Measurements from ENCODE around the gene SAMD5.
"Not testable (repeated sequence)": the region's sequence is repeated elsewhere in the genome, so short reads cannot be mapped to it uniquely, and the experiment has no call there.

Gene SAMD5

GRCh38 chr6:147530132-147531060 is 21.9 kb downstream of the SAMD5 start:
- DNase-seq: no peak

GRCh38 chr6:147531321-147531720 is 22.8 kb downstream of the SAMD5 start:
- no peak for DNase-seq

- no peak for DNase-seq
These were observed 25.8 kb downstream of the SAMD5 start for GRCh38 chr6:147534116-147534860.

DNA sequence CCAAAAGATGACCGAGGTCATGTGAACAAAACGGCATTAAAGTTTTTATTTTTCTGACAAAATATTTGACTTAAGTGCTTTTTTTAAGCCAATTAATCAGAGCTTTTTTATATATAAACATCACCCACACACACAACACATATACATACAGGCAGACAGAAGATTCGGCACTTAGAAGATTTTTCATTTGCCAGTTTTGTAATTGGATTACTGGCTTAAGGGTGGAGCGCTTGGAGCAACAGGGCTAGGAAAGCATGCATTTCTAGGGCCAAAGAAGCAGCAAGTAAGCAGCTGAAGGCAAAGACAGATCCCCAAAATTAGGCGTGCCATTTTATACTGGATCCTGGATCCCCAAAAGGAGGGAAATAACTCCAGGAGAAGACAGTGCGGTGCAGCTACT is 30.3 kb downstream of the SAMD5 start:
- no peak for DNase-seq

- DNase-seq: no peak
These were observed 31.6 kb downstream of the SAMD5 start for GRCh38 chr6:147540075-147540474.

DNA sequence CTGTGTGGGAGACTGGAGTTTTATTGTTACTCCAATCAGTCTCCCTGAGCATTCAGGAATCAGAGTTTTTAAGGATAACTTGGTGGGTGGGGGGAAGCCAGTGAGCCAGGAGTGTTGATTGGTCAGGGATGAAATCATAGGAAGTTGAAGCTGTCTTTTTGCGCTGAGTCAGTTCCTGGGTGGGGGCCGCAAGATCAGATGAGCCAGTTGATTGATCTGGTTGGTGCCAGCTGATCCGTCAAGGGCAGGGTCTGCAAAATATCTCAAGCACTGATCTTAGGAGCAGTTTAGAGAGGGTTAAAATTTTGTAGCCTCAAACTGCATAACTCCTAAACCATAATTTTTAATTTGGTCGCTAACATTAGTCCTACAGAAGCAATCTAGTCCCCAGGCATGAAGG is 33.9 kb downstream of the SAMD5 start:
- not testable (repeated sequence) for DNase-seq

GRCh38 chr6:147544420-147544819 is 35.9 kb downstream of the SAMD5 start:
- no peak for DNase-seq

GRCh38 chr6:147546501-147547368 is 38.2 kb downstream of the SAMD5 start:
- no peak for DNase-seq

DNA sequence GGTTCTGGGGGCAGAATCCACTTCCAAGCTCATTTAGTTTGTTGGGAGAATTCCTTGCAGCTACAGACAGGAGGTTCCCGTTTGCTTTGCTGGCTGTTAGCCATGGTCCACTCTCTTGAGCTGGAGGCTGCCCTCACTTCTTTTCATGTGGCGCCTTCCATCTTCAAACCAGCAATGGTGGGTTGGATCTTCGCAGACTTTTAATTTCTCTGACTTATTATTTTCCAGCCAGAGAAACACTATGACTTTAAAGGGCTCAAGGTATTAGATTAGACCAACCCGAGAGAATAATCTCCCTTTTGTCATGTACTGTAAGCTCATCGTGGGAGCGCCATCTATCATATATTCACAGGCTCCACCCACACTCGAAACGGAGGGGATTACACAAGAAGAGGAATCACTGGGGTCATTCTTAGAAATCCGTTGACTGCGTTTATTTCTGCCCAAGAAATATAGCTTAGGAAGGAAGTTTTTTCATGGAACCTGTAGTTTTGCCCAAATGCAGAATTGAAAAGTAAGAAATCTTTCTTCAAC is 38.9 kb downstream of the SAMD5 start:
- DNase-seq: no peak

- no peak for DNase-seq
These were observed 40.5 kb downstream of the SAMD5 start for GRCh38 chr6:147548921-147549475.

- DNase-seq: no peak
These were observed 41.0 kb downstream of the SAMD5 start for GRCh38 chr6:147549531-147549930.

DNA sequence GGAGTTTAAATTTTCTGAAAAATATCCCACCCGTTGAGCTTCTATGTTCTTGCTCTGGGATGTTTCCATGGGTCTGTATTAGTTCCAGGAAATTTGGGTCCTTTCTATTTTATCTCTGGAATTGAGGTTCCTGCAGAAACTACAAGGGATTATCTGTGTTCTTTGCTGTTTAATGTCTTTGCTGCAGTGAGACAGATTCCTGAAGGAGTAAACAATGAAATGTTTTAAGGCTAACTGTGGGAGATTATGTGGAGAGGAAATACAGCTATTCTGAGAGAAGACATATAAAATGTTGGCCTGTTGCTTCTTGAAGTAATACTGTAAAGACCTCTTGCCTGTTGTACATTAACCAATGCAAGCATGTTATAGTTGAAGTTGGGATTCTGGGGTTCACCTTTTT is 43.5 kb downstream of the SAMD5 start:
- no peak for DNase-seq

DNA sequence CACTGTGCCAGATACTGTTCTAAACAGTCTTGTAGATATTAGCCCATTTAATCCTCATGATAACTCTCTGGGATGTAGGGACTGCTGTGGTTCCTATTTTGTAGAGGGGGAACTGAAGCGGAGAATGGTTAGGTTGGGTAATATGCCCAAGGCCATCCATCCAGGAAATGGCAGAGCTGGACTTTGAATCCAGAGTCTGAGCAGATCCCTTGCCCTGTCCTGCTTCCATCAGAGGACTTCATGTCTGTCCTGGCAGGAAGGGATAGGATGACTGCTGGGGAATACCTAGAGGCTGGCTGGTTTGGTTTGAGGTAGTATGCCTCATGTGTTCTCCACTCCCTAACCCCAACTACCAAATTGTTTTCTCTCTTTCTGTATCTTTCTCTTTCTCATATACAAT is 44.6 kb downstream of the SAMD5 start:
- DNase-seq: no peak

DNA sequence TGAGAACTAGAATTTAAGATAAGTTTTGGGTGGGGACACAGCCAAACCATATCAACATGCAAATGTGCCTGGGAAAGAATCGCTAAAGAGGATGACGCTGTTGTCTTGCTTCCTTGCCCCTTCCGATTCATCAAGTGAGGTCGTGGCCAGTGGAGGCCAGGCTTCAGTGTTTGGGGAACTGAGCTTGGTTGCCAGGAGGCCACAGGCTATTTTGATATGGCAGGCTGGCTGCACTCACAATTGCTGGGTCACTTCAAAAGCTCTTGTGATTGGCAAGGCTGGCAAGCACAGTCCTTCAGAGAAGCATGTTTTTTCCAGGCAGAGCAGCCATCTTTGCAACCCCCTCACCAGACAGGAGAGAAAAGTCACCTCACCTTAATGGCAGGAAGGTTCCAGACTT is 45.8 kb downstream of the SAMD5 start:
- no peak for DNase-seq

DNA sequence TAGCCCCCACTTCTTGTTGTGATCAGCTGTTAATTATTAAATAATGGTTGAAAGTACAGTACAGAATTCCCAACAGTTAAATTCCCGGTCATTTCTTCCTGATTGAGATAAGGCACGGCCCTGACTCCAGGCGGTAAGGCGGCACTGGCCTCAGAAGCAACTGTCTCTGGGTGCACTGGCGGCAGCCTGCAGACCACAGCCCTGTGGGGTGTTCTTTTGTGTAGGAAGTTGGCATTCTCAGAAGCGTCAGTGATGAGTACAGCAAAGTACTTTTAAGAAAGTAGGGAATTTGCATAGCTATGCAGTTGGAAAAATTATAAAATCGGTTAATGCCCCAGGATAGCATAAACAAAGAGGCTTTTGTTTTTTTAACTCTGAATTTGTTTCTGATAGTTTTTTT is 50.5 kb downstream of the SAMD5 start:
- no peak for DNase-seq

- no peak for DNase-seq
These were observed 52.2 kb downstream of the SAMD5 start for GRCh38 chr6:147560670-147561069.

DNA sequence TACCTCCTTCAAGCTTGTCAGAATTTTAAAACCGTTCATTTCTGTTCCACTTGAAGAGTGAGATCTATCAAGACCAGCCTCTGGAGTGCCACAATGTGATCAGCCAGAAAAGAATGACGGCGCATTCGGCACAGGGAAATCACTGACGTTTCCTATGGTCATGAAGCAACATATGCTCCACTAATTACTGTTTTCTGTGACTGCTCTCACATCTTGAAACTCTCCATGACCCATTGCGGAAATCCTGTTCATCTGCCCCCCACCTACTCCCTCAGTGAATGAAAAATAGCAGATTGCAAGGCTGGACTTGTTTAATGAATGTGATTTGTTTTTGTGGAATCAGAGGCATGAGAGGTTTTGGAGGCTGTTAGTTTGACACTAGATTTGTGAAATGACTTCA is 53.2 kb downstream of the SAMD5 start:
- no peak for DNase-seq

GRCh38 chr6:147563472-147563871 is 55.0 kb downstream of the SAMD5 start:
- DNase-seq: no peak

DNA sequence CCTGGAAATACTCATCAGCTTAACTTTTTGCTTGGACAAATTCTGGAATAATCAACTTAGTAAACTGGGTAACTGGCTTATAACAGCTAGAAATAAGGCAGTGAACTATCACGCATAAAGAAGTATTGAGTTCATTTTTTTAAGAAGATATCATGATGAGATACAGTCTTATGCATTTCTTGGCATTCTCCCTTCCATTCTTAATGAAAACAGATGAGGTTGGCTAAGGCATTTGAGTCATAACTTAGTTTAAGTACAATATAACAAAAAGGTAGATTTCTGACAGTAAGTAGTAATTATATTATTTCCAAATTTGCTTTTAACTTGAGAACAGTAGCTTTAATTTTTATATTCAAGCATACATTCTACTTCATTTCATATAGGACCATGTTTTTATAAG is 56.1 kb downstream of the SAMD5 start:
- DNase-seq: no peak

DNA sequence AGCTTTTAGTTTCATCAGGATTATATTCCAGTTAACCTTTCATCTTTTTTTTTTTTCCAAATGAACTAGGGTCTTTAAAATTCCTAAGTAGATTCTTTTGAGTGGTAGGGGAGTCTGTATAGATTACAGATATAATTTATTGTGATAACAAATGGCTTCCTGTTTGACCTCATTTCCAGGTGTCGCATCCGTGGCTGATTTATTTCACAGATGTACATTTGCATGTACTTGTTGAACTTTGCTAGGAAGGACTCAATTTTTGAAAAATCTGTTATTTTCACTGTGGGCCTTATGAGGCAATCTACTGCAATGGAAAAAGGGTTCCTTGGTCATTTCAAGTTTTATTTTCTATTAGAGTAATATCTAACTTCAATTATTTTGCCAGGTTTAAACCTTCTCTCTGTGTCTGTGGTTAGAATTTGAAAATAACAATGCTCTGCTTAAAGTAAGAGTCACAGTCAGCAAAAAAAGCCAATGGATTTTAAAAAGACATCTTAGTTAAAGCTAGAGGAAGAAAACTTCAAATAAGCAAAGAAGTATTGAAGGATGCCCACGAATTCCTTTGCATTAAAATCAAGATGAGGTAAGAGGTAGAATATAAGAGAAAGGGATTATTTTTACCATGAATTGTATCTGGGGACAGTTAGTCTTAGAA is 57.9 kb downstream of the SAMD5 start:
- no peak for DNase-seq

DNA sequence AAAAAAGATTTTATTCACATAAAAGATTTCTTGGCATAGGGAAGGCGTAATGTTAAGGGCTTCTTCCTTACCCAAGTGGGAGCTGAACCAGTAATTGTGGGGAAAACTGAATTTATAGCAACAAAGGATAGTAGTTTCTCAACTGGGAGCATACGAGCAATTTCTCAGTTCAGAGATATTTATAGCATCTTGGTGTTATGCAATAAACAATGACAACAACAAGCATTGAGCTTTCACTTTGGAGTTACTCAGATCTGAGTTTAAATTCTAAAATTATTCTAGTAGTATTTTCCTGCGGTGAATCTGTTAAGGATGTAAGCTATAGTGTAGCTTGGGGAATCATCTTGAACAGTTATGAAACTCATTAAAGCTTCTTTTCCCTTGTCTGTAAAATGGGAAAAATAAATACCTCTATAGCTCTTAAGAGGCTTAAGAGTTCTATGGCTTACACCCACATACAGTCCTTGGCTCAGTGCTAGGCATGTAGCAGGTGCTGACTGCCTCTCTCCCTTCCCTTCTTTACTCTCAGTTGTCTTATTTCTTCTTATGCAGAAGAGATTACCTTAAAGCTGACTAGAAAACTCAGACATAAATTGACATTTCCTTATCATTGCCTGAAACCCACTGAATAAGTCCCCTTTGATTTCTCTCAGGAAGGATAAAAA is 58.8 kb downstream of the SAMD5 start:
- no peak for DNase-seq

Measured in bone marrow (tissue), 2 donors.